MM.1S (cell line): ENCODE results near the gene CHRM4.

Experiments
- EZH2 ChIP-seq: fragments of 300-600 bp; sonication (generic); optimal IDR thresholded peaks from 2 replicates; pipeline ENCODE3; 2017; ENCODE audit warnings: low read depth, mild to moderate bottlenecking, antibody characterized with exemption, low read length, mixed read lengths
- EZH2phosphoT487 ChIP-seq: fragments of 300-600 bp; sonication (generic); IDR thresholded peaks from 2 replicates; pipeline ENCODE4 v1.6.1; 2018; ENCODE audit warnings: antibody characterized with exemption, low read length
- TF ChIP-seq, protein P1 (sequence below): fragments of 300-600 bp; sonication (generic); IDR thresholded peaks from 2 replicates; pipeline ENCODE4 v1.5.1; 2016; ENCODE audit warnings: antibody characterized with exemption, low read length, mixed read lengths

GRCh38 chr11:46347637-46348311, 43.8 kb downstream of the CHRM4 start:
- TF ChIP-seq, protein P1, sequence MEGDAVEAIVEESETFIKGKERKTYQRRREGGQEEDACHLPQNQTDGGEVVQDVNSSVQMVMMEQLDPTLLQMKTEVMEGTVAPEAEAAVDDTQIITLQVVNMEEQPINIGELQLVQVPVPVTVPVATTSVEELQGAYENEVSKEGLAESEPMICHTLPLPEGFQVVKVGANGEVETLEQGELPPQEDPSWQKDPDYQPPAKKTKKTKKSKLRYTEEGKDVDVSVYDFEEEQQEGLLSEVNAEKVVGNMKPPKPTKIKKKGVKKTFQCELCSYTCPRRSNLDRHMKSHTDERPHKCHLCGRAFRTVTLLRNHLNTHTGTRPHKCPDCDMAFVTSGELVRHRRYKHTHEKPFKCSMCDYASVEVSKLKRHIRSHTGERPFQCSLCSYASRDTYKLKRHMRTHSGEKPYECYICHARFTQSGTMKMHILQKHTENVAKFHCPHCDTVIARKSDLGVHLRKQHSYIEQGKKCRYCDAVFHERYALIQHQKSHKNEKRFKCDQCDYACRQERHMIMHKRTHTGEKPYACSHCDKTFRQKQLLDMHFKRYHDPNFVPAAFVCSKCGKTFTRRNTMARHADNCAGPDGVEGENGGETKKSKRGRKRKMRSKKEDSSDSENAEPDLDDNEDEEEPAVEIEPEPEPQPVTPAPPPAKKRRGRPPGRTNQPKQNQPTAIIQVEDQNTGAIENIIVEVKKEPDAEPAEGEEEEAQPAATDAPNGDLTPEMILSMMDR, result no peak
- no peak for TF ChIP-seq EZH2
- TF ChIP-seq EZH2phosphoT487, result no peak
